K562 (cell line): Measurements from ENCODE around the gene DPH2. TPM values are rescaled to one million over a fixed set of nuclear protein-coding genes. Genes with fewer than 3 reads are reported as not detected.

ENCODE experiments used
- C11orf30 ChIP-seq: fragments of 450-650 bp; IDR thresholded peaks from 2 replicates; pipeline ENCODE4 v1.6.1; 2016; ENCODE audit warnings: low read depth, mild to moderate bottlenecking
- CCNT2 ChIP-seq: IDR thresholded peaks from 2 replicates; pipeline ENCODE4 v1.6.1; 2011; ENCODE audit warnings: borderline replicate concordance, low read depth, mild to moderate bottlenecking, moderate library complexity, mixed read lengths, low read length; ENCODE audit not compliant: insufficient read length; ENCODE audit errors: extremely low read depth
- HIVEP1 ChIP-seq: fragments of 250-450 bp; sonication (Bioruptor Pico); IDR thresholded peaks from 2 replicates; pipeline ENCODE4 v1.4.0; 2020; ENCODE audit warnings: mild to moderate bottlenecking
- HMG20A ChIP-seq: fragments of 450-650 bp; formaldehyde crosslinking; conservative IDR thresholded peaks from 2 replicates; pipeline ENCODE4 v1.4.0; 2020; ENCODE audit warnings: mild to moderate bottlenecking, mixed read lengths
- IRF2 ChIP-seq: sonication (generic); formaldehyde crosslinking; IDR thresholded peaks from 2 replicates; pipeline ENCODE4 v1.8.1; 2022; ENCODE audit warnings: mild to moderate bottlenecking, missing genetic modification reagents
- NCOA1 ChIP-seq: fragments of 450-650 bp; IDR thresholded peaks from 2 replicates; pipeline ENCODE4 v1.6.1; 2016; ENCODE audit warnings: low read depth
- PHF8 ChIP-seq: fragments of 200-600 bp; sonication (generic); IDR thresholded peaks from 2 replicates; pipeline ENCODE4 v1.6.1; 2012; ENCODE audit warnings: mixed run types, mild to moderate bottlenecking, inconsistent platforms, low read length, moderate library complexity, borderline replicate concordance
- PRPF4 ChIP-seq: fragments of 200-400 bp; formaldehyde crosslinking; IDR thresholded peaks from one replicate; pipeline ENCODE4 v1.6.1; 2017; ENCODE audit warnings: low read length, low read depth, mild to moderate bottlenecking; ENCODE audit not compliant: insufficient read depth, poor library complexity, severe bottlenecking
- SRSF1 ChIP-seq: fragments of 200-400 bp; formaldehyde crosslinking; IDR thresholded peaks from 2 replicates; pipeline ENCODE4 v1.6.1; 2017; ENCODE audit warnings: mild to moderate bottlenecking, low read depth, low read length, moderate library complexity
- TFAM ChIP-seq: fragments of 250-450 bp; sonication (Bioruptor Pico); conservative IDR thresholded peaks from 2 replicates; pipeline ENCODE4 v1.5.0; 2021; ENCODE audit warnings: mild to moderate bottlenecking, moderate library complexity
- ZNF699 ChIP-seq: fragments of 250-450 bp; sonication (Bioruptor Pico); IDR thresholded peaks from 2 replicates; pipeline ENCODE4 v1.8.0; 2021; ENCODE audit warnings: mild to moderate bottlenecking, moderate library complexity; ENCODE audit not compliant: insufficient replicate concordance
- ZNF76 ChIP-seq: fragments of 250-450 bp; sonication (Bioruptor Pico); IDR thresholded peaks from 2 replicates; pipeline ENCODE4 v1.4.0; 2020; ENCODE audit warnings: mild to moderate bottlenecking, moderate library complexity, borderline replicate concordance
- polyA plus RNA-seq, 8 experiments: library from polyadenylated mRNA; depleted of rRNA in 4 of 8; stranded (reverse) in 5 of 8; unstranded in 3 of 8; fragments of >200 nt; fragmentation: Nextera tagmentation in 2 of 8; fragmentation: Illumina TruSeq in 1 of 8; extraction: Ambion mirVana in 2 of 8; extraction: Trizol in 1 of 8; gene quantifications; 2 replicates each; pipeline versions ENCODE4 v1.2.1 to v1.2.3, GENCODE V29; 2011 to 2014; ENCODE audit warnings: inconsistent platforms in 1 of 8, missing spikeins in 1 of 8
- total RNA-seq, 7 experiments: library from RNA; depleted of rRNA in 6 of 7; stranded (reverse); fragments of >200 nt in 6 of 7; fragmentation: Illumina TruSeq in 2 of 7; extraction: Trizol in 2 of 7; gene quantifications; 2 replicates each; pipeline versions ENCODE4 v1.2.1 to v1.2.3, GENCODE V29; 2011 to 2021; ENCODE audit warnings: low replicate concordance in 1 of 7
- TF ChIP-seq, protein P1 (sequence below): sonication (generic); formaldehyde crosslinking; IDR thresholded peaks from 2 replicates; pipeline ENCODE4 v1.8.0; 2022; ENCODE audit warnings: mild to moderate bottlenecking, low read depth, missing genetic modification reagents
- TF ChIP-seq, protein P2 (sequence below): fragments of 250-450 bp; sonication (Bioruptor Pico); IDR thresholded peaks from 2 replicates; pipeline ENCODE4 v1.5.0; 2022; ENCODE audit warnings: mild to moderate bottlenecking
- TF ChIP-seq, protein P3 (sequence below): fragments of 450-650 bp; formaldehyde crosslinking; IDR thresholded peaks from 2 replicates; pipeline ENCODE4 v1.4.0; 2020; ENCODE audit warnings: mild to moderate bottlenecking, moderate library complexity

Gene DPH2
- total and polyA plus RNA-seq, 9 of the 15 experiments (the other 6 are each of a cell fraction or from before 2014, with no cell fraction given), result 17.9 to 94.1 (median 68.1) TPM

DNA sequence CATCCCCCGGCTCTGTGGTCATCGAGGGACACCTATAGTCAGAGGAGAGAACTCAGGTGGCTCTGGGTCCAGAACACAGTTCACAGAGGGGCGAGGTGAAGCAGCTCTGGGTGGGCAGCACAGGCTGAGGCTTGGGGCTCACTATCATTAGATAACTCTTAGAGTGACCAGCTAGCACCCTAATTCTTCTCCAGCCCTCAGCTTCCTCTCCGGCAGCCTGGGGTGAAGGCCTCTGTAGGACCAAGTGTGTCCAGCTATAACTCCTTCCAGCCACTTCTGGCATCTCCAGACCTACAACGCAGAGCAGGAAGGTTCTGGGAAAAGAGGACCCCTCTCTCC, 34.9 kb upstream of the DPH2 start (continued):
- no peak for TF ChIP-seq HIVEP1 (CRISPR knock-in tag)
- TF ChIP-seq IRF2 (CRISPR knock-in tag), result no peak
- no peak for TF ChIP-seq TFAM (CRISPR knock-in tag)
- no peak for TF ChIP-seq CCNT2
- TF ChIP-seq NCOA1, result no peak
- TF ChIP-seq, protein P1, sequence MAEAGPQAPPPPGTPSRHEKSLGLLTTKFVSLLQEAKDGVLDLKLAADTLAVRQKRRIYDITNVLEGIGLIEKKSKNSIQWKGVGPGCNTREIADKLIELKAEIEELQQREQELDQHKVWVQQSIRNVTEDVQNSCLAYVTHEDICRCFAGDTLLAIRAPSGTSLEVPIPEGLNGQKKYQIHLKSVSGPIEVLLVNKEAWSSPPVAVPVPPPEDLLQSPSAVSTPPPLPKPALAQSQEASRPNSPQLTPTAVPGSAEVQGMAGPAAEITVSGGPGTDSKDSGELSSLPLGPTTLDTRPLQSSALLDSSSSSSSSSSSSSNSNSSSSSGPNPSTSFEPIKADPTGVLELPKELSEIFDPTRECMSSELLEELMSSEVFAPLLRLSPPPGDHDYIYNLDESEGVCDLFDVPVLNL, result no peak
- TF ChIP-seq, protein P2, sequence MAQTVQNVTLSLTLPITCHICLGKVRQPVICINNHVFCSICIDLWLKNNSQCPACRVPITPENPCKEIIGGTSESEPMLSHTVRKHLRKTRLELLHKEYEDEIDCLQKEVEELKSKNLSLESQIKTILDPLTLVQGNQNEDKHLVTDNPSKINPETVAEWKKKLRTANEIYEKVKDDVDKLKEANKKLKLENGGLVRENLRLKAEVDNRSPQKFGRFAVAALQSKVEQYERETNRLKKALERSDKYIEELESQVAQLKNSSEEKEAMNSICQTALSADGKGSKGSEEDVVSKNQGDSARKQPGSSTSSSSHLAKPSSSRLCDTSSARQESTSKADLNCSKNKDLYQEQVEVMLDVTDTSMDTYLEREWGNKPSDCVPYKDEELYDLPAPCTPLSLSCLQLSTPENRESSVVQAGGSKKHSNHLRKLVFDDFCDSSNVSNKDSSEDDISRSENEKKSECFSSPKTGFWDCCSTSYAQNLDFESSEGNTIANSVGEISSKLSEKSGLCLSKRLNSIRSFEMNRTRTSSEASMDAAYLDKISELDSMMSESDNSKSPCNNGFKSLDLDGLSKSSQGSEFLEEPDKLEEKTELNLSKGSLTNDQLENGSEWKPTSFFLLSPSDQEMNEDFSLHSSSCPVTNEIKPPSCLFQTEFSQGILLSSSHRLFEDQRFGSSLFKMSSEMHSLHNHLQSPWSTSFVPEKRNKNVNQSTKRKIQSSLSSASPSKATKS (CRISPR knock-in tag), result no peak
- no peak for TF ChIP-seq C11orf30
- no peak for TF ChIP-seq PRPF4
- no peak for TF ChIP-seq ZNF76
- TF ChIP-seq HMG20A (CRISPR knock-in tag), result no peak
- TF ChIP-seq PHF8, result no peak
- TF ChIP-seq, protein P3, sequence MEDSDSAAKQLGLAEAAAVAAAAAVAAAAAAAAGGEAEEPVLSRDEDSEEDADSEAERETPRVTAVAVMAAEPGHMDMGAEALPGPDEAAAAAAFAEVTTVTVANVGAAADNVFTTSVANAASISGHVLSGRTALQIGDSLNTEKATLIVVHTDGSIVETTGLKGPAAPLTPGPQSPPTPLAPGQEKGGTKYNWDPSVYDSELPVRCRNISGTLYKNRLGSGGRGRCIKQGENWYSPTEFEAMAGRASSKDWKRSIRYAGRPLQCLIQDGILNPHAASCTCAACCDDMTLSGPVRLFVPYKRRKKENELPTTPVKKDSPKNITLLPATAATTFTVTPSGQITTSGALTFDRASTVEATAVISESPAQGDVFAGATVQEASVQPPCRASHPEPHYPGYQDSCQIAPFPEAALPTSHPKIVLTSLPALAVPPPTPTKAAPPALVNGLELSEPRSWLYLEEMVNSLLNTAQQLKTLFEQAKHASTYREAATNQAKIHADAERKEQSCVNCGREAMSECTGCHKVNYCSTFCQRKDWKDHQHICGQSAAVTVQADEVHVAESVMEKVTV (CRISPR knock-in tag), result no peak
- no peak for TF ChIP-seq SRSF1
- no peak for TF ChIP-seq ZNF699 (CRISPR knock-in tag)
